GM12891 (cell line): ENCODE results near the gene KRTAP10-9.

Experiments
- POLR2A ChIP-seq: IDR thresholded peaks from 2 replicates; pipeline ENCODE4 v1.6.1; 2011; ENCODE audit warnings: low read depth, low read length, control low read depth
- TAF1 ChIP-seq: IDR thresholded peaks from 2 replicates; pipeline ENCODE4 v1.6.1; 2011; ENCODE audit warnings: low read depth, low read length, control low read depth

- TF ChIP-seq POLR2A, result no peak
- no peak for TF ChIP-seq TAF1
Measured at GRCh38 chr21:44602463-44602850, 24.4 kb upstream of the KRTAP10-9 start.
